ENCODE data around the gene ZNF76. TPM values are rescaled to one million over a fixed set of nuclear protein-coding genes. Genes with fewer than 3 reads are reported as not detected.

Gene ZNF76
- total and polyA plus RNA-seq, 2 of the 13 experiments (the other 11 are each of a cell fraction or from before 2014, with no cell fraction given): 13.2 to 26.4 TPM

GRCh38 chr6:35259194-35259947 is at the start of gene ZNF76 (continued):
- TF ChIP-seq HOXA7 (CRISPR knock-in tag; IDR thresholded peaks at IDR 0.05): no peak
- no peak for TF ChIP-seq SNAI1 (CRISPR knock-in tag; IDR thresholded peaks at IDR 0.05; ENCODE audit: borderline replicate concordance)
- TF ChIP-seq ZNF724P (CRISPR knock-in tag; IDR thresholded peaks at IDR 0.05; ENCODE audit: borderline replicate concordance): peak; percentile 89
- TF ChIP-seq ISX (CRISPR knock-in tag; conservative IDR thresholded peaks at IDR 0.05): no peak
- TF ChIP-seq ZBTB1 (CRISPR knock-in tag; IDR thresholded peaks at IDR 0.05; ENCODE audit: borderline replicate concordance): peak; percentile 41
- TF ChIP-seq TBX3 (IDR thresholded peaks at IDR 0.05; ENCODE audit: borderline replicate concordance): 0 out of 2 replicates have a peak, but pooled peaks have one; percentile 20
- peak; percentile 94 for TF ChIP-seq CREM (IDR thresholded peaks at IDR 0.05)
- TF ChIP-seq CREM (CRISPR knock-in tag; IDR thresholded peaks at IDR 0.05): peak; percentile 72
- TF ChIP-seq POLR2AphosphoS2 (IDR thresholded peaks at IDR 0.05; ENCODE audit: low read depth, low read length): no peak
- TF ChIP-seq ZNF687 (CRISPR knock-in tag; IDR thresholded peaks at IDR 0.05): peak; percentile 99
- no peak for TF ChIP-seq AKNA (CRISPR knock-in tag; IDR thresholded peaks at IDR 0.05; ENCODE audit: borderline replicate concordance)
- TF ChIP-seq ZNF567 (CRISPR knock-in tag; IDR thresholded peaks at IDR 0.05; ENCODE audit: borderline replicate concordance): peak; percentile 79; the same call in 1 of the 2 replicates
- TF ChIP-seq MXD1 (CRISPR knock-in tag; IDR thresholded peaks at IDR 0.05): peak; percentile 87
- TF ChIP-seq HHEX (CRISPR knock-in tag; IDR thresholded peaks at IDR 0.05): peak; percentile 20; the same call in 1 of the 2 replicates
- TF ChIP-seq DPF2 (CRISPR knock-in tag; IDR thresholded peaks at IDR 0.05; ENCODE audit: borderline replicate concordance, low read depth): peak; percentile 62; the same call in 1 of the 2 replicates
- peak; percentile 90 for TF ChIP-seq ARHGAP35 (CRISPR knock-in tag; IDR thresholded peaks at IDR 0.05; ENCODE audit: borderline replicate concordance)
- peak; percentile 80 for TF ChIP-seq PRDM4 (CRISPR knock-in tag; IDR thresholded peaks at IDR 0.05; ENCODE audit: borderline replicate concordance)
